Measurements from ENCODE around the gene PSEN1.

DNA sequence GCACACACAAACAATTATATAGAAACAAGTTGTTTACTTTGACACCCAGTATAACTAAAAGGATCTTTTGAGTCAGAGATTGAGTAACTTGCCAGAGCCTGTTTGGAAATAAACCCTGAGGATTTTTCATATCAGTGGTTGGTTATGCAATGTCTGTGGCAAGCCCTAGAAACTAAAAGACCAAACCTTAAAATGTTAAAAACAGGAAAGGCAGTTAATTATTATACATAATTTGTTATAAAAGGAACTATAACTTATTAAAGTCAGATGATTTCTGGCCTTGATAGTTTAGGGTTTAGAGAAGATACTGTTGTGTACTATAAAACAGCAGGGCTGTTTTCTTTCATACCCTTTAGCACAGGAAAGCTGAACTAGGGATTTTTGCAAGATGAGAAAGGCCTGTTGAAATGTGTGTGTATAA is 44.1 kb downstream of the PSEN1 start:
- TF ChIP-seq POLR2AphosphoS5 (IDR thresholded peaks at IDR 0.05; ENCODE audit: low read depth, low read length) (no peak), TCF7L2 (IDR thresholded peaks at IDR 0.05; ENCODE audit: low read depth, low read length) (no peak)
- TF ChIP-seq, protein P1, sequence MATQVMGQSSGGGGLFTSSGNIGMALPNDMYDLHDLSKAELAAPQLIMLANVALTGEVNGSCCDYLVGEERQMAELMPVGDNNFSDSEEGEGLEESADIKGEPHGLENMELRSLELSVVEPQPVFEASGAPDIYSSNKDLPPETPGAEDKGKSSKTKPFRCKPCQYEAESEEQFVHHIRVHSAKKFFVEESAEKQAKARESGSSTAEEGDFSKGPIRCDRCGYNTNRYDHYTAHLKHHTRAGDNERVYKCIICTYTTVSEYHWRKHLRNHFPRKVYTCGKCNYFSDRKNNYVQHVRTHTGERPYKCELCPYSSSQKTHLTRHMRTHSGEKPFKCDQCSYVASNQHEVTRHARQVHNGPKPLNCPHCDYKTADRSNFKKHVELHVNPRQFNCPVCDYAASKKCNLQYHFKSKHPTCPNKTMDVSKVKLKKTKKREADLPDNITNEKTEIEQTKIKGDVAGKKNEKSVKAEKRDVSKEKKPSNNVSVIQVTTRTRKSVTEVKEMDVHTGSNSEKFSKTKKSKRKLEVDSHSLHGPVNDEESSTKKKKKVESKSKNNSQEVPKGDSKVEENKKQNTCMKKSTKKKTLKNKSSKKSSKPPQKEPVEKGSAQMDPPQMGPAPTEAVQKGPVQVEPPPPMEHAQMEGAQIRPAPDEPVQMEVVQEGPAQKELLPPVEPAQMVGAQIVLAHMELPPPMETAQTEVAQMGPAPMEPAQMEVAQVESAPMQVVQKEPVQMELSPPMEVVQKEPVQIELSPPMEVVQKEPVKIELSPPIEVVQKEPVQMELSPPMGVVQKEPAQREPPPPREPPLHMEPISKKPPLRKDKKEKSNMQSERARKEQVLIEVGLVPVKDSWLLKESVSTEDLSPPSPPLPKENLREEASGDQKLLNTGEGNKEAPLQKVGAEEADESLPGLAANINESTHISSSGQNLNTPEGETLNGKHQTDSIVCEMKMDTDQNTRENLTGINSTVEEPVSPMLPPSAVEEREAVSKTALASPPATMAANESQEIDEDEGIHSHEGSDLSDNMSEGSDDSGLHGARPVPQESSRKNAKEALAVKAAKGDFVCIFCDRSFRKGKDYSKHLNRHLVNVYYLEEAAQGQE (IDR thresholded peaks at IDR 0.05; ENCODE audit: insufficient read depth in 1 of 2, low read depth in 2 of 2, low read length in 1 of 2): no peak

Measured in Panc1 (cell line).